Measurements from ENCODE around the gene PPP1R3E.
"Not testable (repeated sequence)": the region's sequence is repeated elsewhere in the genome, so short reads cannot be mapped to it uniquely, and the experiment has no call there.

The PPP1R3E gene

GRCh38 chr14:23277189-23277588, 25.5 kb downstream of the PPP1R3E start:
- Histone ChIP-seq H3K36me3 (ENCODE audit: control insufficient read depth, insufficient read depth, low read length) (peaks cover 5% of the 10 kb centered on the region), H3K27ac (ENCODE audit: insufficient read depth, low read length, poor library complexity, severe bottlenecking) (no peak overlapping the region), H3K9me3 (ENCODE audit: control insufficient read depth, low read length) (no peaks in the 10 kb centered on the region), H3K27me3 (replicated peaks; ENCODE audit: control insufficient read depth, insufficient read depth, low read length, poor library complexity, severe bottlenecking) (no peaks in the 10 kb centered on the region), H3K4me3 (ENCODE audit: insufficient read depth, low read depth, low read length, poor library complexity, severe bottlenecking) (no peak overlapping the region), H3K4me1 (ENCODE audit: control insufficient read depth, insufficient read depth, low read length, poor library complexity, severe bottlenecking) (no peaks in the 10 kb centered on the region)
- no peak for DNase-seq

- H3K36me3 ChIP-seq (ENCODE audit: control insufficient read depth, insufficient read depth, low read length) = peaks cover 5% of the 10 kb centered on the region
- no peaks in the 10 kb centered on the region for H3K27me3 ChIP-seq (replicated peaks; ENCODE audit: control insufficient read depth, insufficient read depth, low read length, poor library complexity, severe bottlenecking)
- no peak overlapping the region for H3K4me3 ChIP-seq (ENCODE audit: insufficient read depth, low read depth, low read length, poor library complexity, severe bottlenecking)
- no peaks in the 10 kb centered on the region for H3K9me3 ChIP-seq (ENCODE audit: control insufficient read depth, low read length)
- no peak for DNase-seq
- H3K4me1 ChIP-seq (ENCODE audit: control insufficient read depth, insufficient read depth, low read length, poor library complexity, severe bottlenecking) = no peaks in the 10 kb centered on the region
- no peak overlapping the region for H3K27ac ChIP-seq (ENCODE audit: insufficient read depth, low read length, poor library complexity, severe bottlenecking)
These were observed 27.2 kb downstream of the PPP1R3E start for GRCh38 chr14:23275412-23275811.

GRCh38 chr14:23269193-23269592, 33.5 kb downstream of the PPP1R3E start:
- H3K4me3 ChIP-seq (ENCODE audit: insufficient read depth, low read depth, low read length, poor library complexity, severe bottlenecking) = no peak overlapping the region
- H3K9me3 ChIP-seq (ENCODE audit: control insufficient read depth, low read length) = no peaks in the 10 kb centered on the region
- no peaks in the 10 kb centered on the region for H3K27me3 ChIP-seq (replicated peaks; ENCODE audit: control insufficient read depth, insufficient read depth, low read length, poor library complexity, severe bottlenecking)
- no peaks in the 10 kb centered on the region for H3K36me3 ChIP-seq (ENCODE audit: control insufficient read depth, insufficient read depth, low read length)
- H3K27ac ChIP-seq (ENCODE audit: insufficient read depth, low read length, poor library complexity, severe bottlenecking) = no peak overlapping the region
- H3K4me1 ChIP-seq (ENCODE audit: control insufficient read depth, insufficient read depth, low read length, poor library complexity, severe bottlenecking) = no peaks in the 10 kb centered on the region
- DNase-seq = no peak

GRCh38 chr14:23260849-23261248, 41.8 kb downstream of the PPP1R3E start:
- not testable (repeated sequence) for H3K4me3 ChIP-seq (ENCODE audit: insufficient read depth, low read depth, low read length, poor library complexity, severe bottlenecking); H3K27me3 ChIP-seq (replicated peaks; ENCODE audit: control insufficient read depth, insufficient read depth, low read length, poor library complexity, severe bottlenecking); H3K4me1 ChIP-seq (ENCODE audit: control insufficient read depth, insufficient read depth, low read length, poor library complexity, severe bottlenecking); H3K36me3 ChIP-seq (ENCODE audit: control insufficient read depth, insufficient read depth, low read length); H3K27ac ChIP-seq (ENCODE audit: insufficient read depth, low read length, poor library complexity, severe bottlenecking); DNase-seq; H3K9me3 ChIP-seq (ENCODE audit: control insufficient read depth, low read length)

GRCh38 chr14:23259426-23259825, 43.2 kb downstream of the PPP1R3E start:
- H3K4me3 ChIP-seq (ENCODE audit: insufficient read depth, low read depth, low read length, poor library complexity, severe bottlenecking) = no peak overlapping the region
- no peaks in the 10 kb centered on the region for H3K36me3 ChIP-seq (ENCODE audit: control insufficient read depth, insufficient read depth, low read length)
- DNase-seq = no peak
- H3K9me3 ChIP-seq (ENCODE audit: control insufficient read depth, low read length) = no peaks in the 10 kb centered on the region
- H3K27me3 ChIP-seq (replicated peaks; ENCODE audit: control insufficient read depth, insufficient read depth, low read length, poor library complexity, severe bottlenecking) = no peaks in the 10 kb centered on the region
- no peaks in the 10 kb centered on the region for H3K4me1 ChIP-seq (ENCODE audit: control insufficient read depth, insufficient read depth, low read length, poor library complexity, severe bottlenecking)
- H3K27ac ChIP-seq (ENCODE audit: insufficient read depth, low read length, poor library complexity, severe bottlenecking) = no peak overlapping the region

- no peak for DNase-seq
- no peaks in the 10 kb centered on the region for H3K4me1 ChIP-seq (ENCODE audit: control insufficient read depth, insufficient read depth, low read length, poor library complexity, severe bottlenecking)
- H3K27me3 ChIP-seq (replicated peaks; ENCODE audit: control insufficient read depth, insufficient read depth, low read length, poor library complexity, severe bottlenecking) = no peaks in the 10 kb centered on the region
- H3K27ac ChIP-seq (ENCODE audit: insufficient read depth, low read length, poor library complexity, severe bottlenecking) = no peak overlapping the region
- H3K4me3 ChIP-seq (ENCODE audit: insufficient read depth, low read depth, low read length, poor library complexity, severe bottlenecking) = no peak overlapping the region
- H3K9me3 ChIP-seq (ENCODE audit: control insufficient read depth, low read length) = no peaks in the 10 kb centered on the region
- no peaks in the 10 kb centered on the region for H3K36me3 ChIP-seq (ENCODE audit: control insufficient read depth, insufficient read depth, low read length)
These were observed 44.4 kb downstream of the PPP1R3E start for GRCh38 chr14:23258256-23258655.

- H3K27ac ChIP-seq (ENCODE audit: insufficient read depth, low read length, poor library complexity, severe bottlenecking) = no peak overlapping the region
- no peaks in the 10 kb centered on the region for H3K4me1 ChIP-seq (ENCODE audit: control insufficient read depth, insufficient read depth, low read length, poor library complexity, severe bottlenecking)
- DNase-seq = no peak
These were observed 50.0 kb downstream of the PPP1R3E start for GRCh38 chr14:23252420-23253333.

GRCh38 chr14:23252006-23252405, 50.7 kb downstream of the PPP1R3E start:
- no peaks in the 10 kb centered on the region for H3K27me3 ChIP-seq (replicated peaks; ENCODE audit: control insufficient read depth, insufficient read depth, low read length, poor library complexity, severe bottlenecking)
- no peak overlapping the region for H3K4me3 ChIP-seq (ENCODE audit: insufficient read depth, low read depth, low read length, poor library complexity, severe bottlenecking)
- no peak for DNase-seq
- no peaks in the 10 kb centered on the region for H3K4me1 ChIP-seq (ENCODE audit: control insufficient read depth, insufficient read depth, low read length, poor library complexity, severe bottlenecking)
- no peak overlapping the region for H3K27ac ChIP-seq (ENCODE audit: insufficient read depth, low read length, poor library complexity, severe bottlenecking)
- no peaks in the 10 kb centered on the region for H3K36me3 ChIP-seq (ENCODE audit: control insufficient read depth, insufficient read depth, low read length)
- no peaks in the 10 kb centered on the region for H3K9me3 ChIP-seq (ENCODE audit: control insufficient read depth, low read length)

More at GRCh38 chr14:23252420-23253333, 50.0 kb downstream of the PPP1R3E start:
- H3K36me3 ChIP-seq (ENCODE audit: control insufficient read depth, insufficient read depth, low read length) = no peaks in the 10 kb centered on the region
- no peak overlapping the region for H3K4me3 ChIP-seq (ENCODE audit: insufficient read depth, low read depth, low read length, poor library complexity, severe bottlenecking)
- H3K9me3 ChIP-seq (ENCODE audit: control insufficient read depth, low read length) = no peaks in the 10 kb centered on the region
- no peaks in the 10 kb centered on the region for H3K27me3 ChIP-seq (replicated peaks; ENCODE audit: control insufficient read depth, insufficient read depth, low read length, poor library complexity, severe bottlenecking)

GRCh38 chr14:23249824-23250223, 52.8 kb downstream of the PPP1R3E start:
- H3K27ac ChIP-seq (ENCODE audit: insufficient read depth, low read length, poor library complexity, severe bottlenecking) = no peak overlapping the region
- no peaks in the 10 kb centered on the region for H3K9me3 ChIP-seq (ENCODE audit: control insufficient read depth, low read length)
- H3K4me1 ChIP-seq (ENCODE audit: control insufficient read depth, insufficient read depth, low read length, poor library complexity, severe bottlenecking) = no peaks in the 10 kb centered on the region
- no peak for DNase-seq
- no peak overlapping the region for H3K4me3 ChIP-seq (ENCODE audit: insufficient read depth, low read depth, low read length, poor library complexity, severe bottlenecking)
- no peaks in the 10 kb centered on the region for H3K27me3 ChIP-seq (replicated peaks; ENCODE audit: control insufficient read depth, insufficient read depth, low read length, poor library complexity, severe bottlenecking)
- H3K36me3 ChIP-seq (ENCODE audit: control insufficient read depth, insufficient read depth, low read length) = no peaks in the 10 kb centered on the region

GRCh38 chr14:23248601-23249000, 54.1 kb downstream of the PPP1R3E start:
- no peak overlapping the region for H3K4me3 ChIP-seq (ENCODE audit: insufficient read depth, low read depth, low read length, poor library complexity, severe bottlenecking)
- DNase-seq = no peak
- no peaks in the 10 kb centered on the region for H3K36me3 ChIP-seq (ENCODE audit: control insufficient read depth, insufficient read depth, low read length)
- H3K27me3 ChIP-seq (replicated peaks; ENCODE audit: control insufficient read depth, insufficient read depth, low read length, poor library complexity, severe bottlenecking) = no peaks in the 10 kb centered on the region
- H3K4me1 ChIP-seq (ENCODE audit: control insufficient read depth, insufficient read depth, low read length, poor library complexity, severe bottlenecking) = no peaks in the 10 kb centered on the region
- no peaks in the 10 kb centered on the region for H3K9me3 ChIP-seq (ENCODE audit: control insufficient read depth, low read length)
- H3K27ac ChIP-seq (ENCODE audit: insufficient read depth, low read length, poor library complexity, severe bottlenecking) = no peak overlapping the region

All from effector memory CD4-positive, alpha-beta T cell (primary cell).